SU-DHL-6 (cell line): ENCODE measurements around the gene FBH1.

Source experiments
- H2AFZ ChIP-seq: fragments of 200-600 bp; sonication (generic); 2 replicates; pipeline ENCODE4 v1.6.1; 2014; ENCODE audit warnings: low read depth, mild to moderate bottlenecking, moderate library complexity, mixed read lengths, antibody characterized with exemption, low read length; ENCODE audit not compliant: severe bottlenecking
- H3F3A ChIP-seq: fragments of 200-600 bp; shearing (Covaris generic); 2 replicates; pipeline ENCODE4 v1.6.0; 2016; ENCODE audit warnings: antibody characterized with exemption, mild to moderate bottlenecking; ENCODE audit not compliant: insufficient read depth
- H3K27ac ChIP-seq: fragments of 200-600 bp; sonication (generic); 2 replicates; pipeline ENCODE4 v1.5.1; 2016; ENCODE audit warnings: low read depth, mild to moderate bottlenecking, low read length, moderate library complexity, mixed read lengths
- H3K27me3 ChIP-seq: fragments of 200-600 bp; sonication (generic), shearing (Covaris generic); 2 replicates; pipeline ENCODE4 v1.6.0; 2014; ENCODE audit warnings: mild to moderate bottlenecking, low read length
- H3K36me3 ChIP-seq: fragments of 200-600 bp; sonication (generic); 2 replicates; pipeline ENCODE4 v1.6.1; 2014; ENCODE audit warnings: mild to moderate bottlenecking, low read length, mixed read lengths
- H3K4me2 ChIP-seq: fragments of 300-600, 200-600 bp; shearing (Covaris generic), sonication (generic); 2 replicates; pipeline ENCODE4 v1.6.0; 2014; ENCODE audit warnings: low read length, low read depth, mild to moderate bottlenecking; ENCODE audit not compliant: poor library complexity, severe bottlenecking
- H3K4me3 ChIP-seq: fragments of 200-600 bp; sonication (generic); 2 replicates; pipeline ENCODE4 v1.5.1; 2014; ENCODE audit warnings: antibody characterized with exemption, low read length, mild to moderate bottlenecking, mixed read lengths; ENCODE audit not compliant: insufficient read depth, poor library complexity, severe bottlenecking
- H3K79me2 ChIP-seq: fragments of 200-600 bp; sonication (generic); 2 replicates; pipeline ENCODE4 v1.6.1; 2014; ENCODE audit warnings: mild to moderate bottlenecking, low read length, moderate library complexity; ENCODE audit not compliant: insufficient read depth
- H3K9ac ChIP-seq: fragments of 200-600 bp; sonication (generic); 2 replicates; pipeline ENCODE4 v1.7.0; 2014; ENCODE audit warnings: mild to moderate bottlenecking, low read length
- H3K9me2 ChIP-seq: fragments of 200-600 bp; sonication (generic); replicated peaks from 2 replicates; pipeline ENCODE4 v1.6.1; 2014; ENCODE audit warnings: low read length; ENCODE audit not compliant: insufficient read depth
- H3K9me3 ChIP-seq: fragments of 200-600 bp; sonication (generic); 2 replicates; pipeline ENCODE4 v1.6.1; 2014; ENCODE audit warnings: low read length, mixed read lengths; ENCODE audit not compliant: insufficient read depth
- H4K20me1 ChIP-seq: fragments of 200-600 bp; sonication (generic); 2 replicates; pipeline ENCODE4 v1.6.1; 2014; ENCODE audit warnings: low read depth, mild to moderate bottlenecking, antibody characterized with exemption, low read length, moderate library complexity, mixed read lengths
- EZH2phosphoT487 ChIP-seq: fragments of 200-600 bp; sonication (generic), shearing (Covaris generic); conservative IDR thresholded peaks from 2 replicates; pipeline ENCODE4 v1.6.1; 2018; ENCODE audit warnings: mild to moderate bottlenecking, antibody characterized with exemption, low read length, moderate library complexity, mixed read lengths
- TF ChIP-seq, protein P1 (sequence below): fragments of 200-600 bp; sonication (generic); IDR thresholded peaks from one replicate; pipeline ENCODE4 v1.5.1; 2017; ENCODE audit warnings: antibody characterized with exemption, mild to moderate bottlenecking, low read length, moderate library complexity; ENCODE audit not compliant: insufficient read depth, poor library complexity, severe bottlenecking

The FBH1 gene

GRCh38 chr10:5887029-5887428 is 3.0 kb upstream of the FBH1 start:
- peak overlapping the region; percentile 8 for H3K4me2 ChIP-seq
- TF ChIP-seq EZH2phosphoT487: no peak
- TF ChIP-seq, protein P1, sequence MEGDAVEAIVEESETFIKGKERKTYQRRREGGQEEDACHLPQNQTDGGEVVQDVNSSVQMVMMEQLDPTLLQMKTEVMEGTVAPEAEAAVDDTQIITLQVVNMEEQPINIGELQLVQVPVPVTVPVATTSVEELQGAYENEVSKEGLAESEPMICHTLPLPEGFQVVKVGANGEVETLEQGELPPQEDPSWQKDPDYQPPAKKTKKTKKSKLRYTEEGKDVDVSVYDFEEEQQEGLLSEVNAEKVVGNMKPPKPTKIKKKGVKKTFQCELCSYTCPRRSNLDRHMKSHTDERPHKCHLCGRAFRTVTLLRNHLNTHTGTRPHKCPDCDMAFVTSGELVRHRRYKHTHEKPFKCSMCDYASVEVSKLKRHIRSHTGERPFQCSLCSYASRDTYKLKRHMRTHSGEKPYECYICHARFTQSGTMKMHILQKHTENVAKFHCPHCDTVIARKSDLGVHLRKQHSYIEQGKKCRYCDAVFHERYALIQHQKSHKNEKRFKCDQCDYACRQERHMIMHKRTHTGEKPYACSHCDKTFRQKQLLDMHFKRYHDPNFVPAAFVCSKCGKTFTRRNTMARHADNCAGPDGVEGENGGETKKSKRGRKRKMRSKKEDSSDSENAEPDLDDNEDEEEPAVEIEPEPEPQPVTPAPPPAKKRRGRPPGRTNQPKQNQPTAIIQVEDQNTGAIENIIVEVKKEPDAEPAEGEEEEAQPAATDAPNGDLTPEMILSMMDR: no peak
- H3K9me3 ChIP-seq: no peaks in the 10 kb centered on the region
- no peaks in the 10 kb centered on the region for H3K9me2 ChIP-seq
- H3K9ac ChIP-seq: no peak overlapping the region
- H4K20me1 ChIP-seq: no peaks in the 10 kb centered on the region
- no peak overlapping the region; the same call in 1 of the 2 replicates for H3K27ac ChIP-seq
- no peak overlapping the region for H2AFZ ChIP-seq
- H3K36me3 ChIP-seq: peaks cover 15% of the 10 kb centered on the region; the same call in 1 of the 2 replicates
- H3K4me3 ChIP-seq: no peak overlapping the region
- H3K79me2 ChIP-seq: peaks cover 17% of the 10 kb centered on the region
- 0 out of 2 replicates have a peak, but pooled peaks cover 2% of the 10 kb centered on the region for H3F3A ChIP-seq
- no peaks in the 10 kb centered on the region for H3K27me3 ChIP-seq

DNA sequence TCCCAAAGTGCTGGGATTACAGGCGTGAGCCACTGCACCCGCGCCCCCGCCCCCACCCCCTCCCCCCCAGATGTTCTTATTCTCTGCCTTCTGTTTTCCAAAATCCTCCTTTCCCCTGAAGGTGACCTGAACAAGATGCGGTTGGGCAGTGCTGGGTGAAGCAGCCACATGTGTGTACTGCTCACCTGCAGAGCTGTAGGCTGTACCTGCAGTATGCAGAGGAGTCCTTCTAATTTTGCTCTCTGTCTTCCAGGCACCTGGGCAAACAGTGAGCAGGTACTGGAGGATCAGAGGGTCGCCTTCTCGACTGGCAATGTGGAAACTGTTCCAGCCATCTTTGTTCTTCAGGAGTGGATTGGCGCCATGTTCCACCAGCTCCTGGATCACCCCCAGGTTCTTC is 2.4 kb upstream of the FBH1 start:
- peaks cover 11% of the 10 kb centered on the region; the same call in 1 of the 2 replicates for H3K36me3 ChIP-seq
- peak overlapping the region; percentile 52 for H3K4me2 ChIP-seq
- H3K9me3 ChIP-seq: no peaks in the 10 kb centered on the region
- no peak overlapping the region for H3K27ac ChIP-seq
- no peak overlapping the region for H3K4me3 ChIP-seq
- no peak for TF ChIP-seq EZH2phosphoT487
- H2AFZ ChIP-seq: no peak overlapping the region
- H3K27me3 ChIP-seq: no peaks in the 10 kb centered on the region
- H4K20me1 ChIP-seq: no peaks in the 10 kb centered on the region
- no peak overlapping the region for H3K9ac ChIP-seq
- peaks cover 23% of the 10 kb centered on the region for H3K79me2 ChIP-seq
- H3F3A ChIP-seq: 0 out of 2 replicates have a peak, but pooled peaks cover 2% of the 10 kb centered on the region
- no peaks in the 10 kb centered on the region for H3K9me2 ChIP-seq

GRCh38 chr10:5888351-5888750 is 1.7 kb upstream of the FBH1 start:
- peaks cover 30% of the 10 kb centered on the region for H3K79me2 ChIP-seq

More at GRCh38 chr10:5888351-5888750, 1.7 kb upstream of the FBH1 start:
- Histone ChIP-seq H3K9me3 (no peaks in the 10 kb centered on the region), H3F3A (0 out of 2 replicates have a peak, but pooled peaks cover 2% of the 10 kb centered on the region), H3K4me3 (peak overlapping the region; percentile 97), H3K9ac (peak overlapping the region; percentile 92), H3K36me3 (peaks cover 11% of the 10 kb centered on the region; the same call in 1 of the 2 replicates), H3K27ac (no peak overlapping the region), H3K9me2 (no peaks in the 10 kb centered on the region), H3K27me3 (no peaks in the 10 kb centered on the region), H2AFZ (no peak overlapping the region), H3K4me2 (peak overlapping the region; percentile 52), H4K20me1 (no peaks in the 10 kb centered on the region)
- TF ChIP-seq, protein P1: no peak
- no peak for TF ChIP-seq EZH2phosphoT487
